Heart left ventricle (tissue), 13 donors: ENCODE data around the gene DMBX1.

Experiments used
- POLR2A ChIP-seq, 2 donors: fragments of 450-650 bp; IDR thresholded peaks; one replicate each; pipeline ENCODE4 v1.6.1; 2017; ENCODE audit warnings: antibody characterized with exemption in 2 of 2, mild to moderate bottlenecking in 2 of 2, moderate library complexity in 2 of 2
- TF ChIP-seq, protein P1 (sequence below), 12 donors: fragments of 200-600 bp; sonication (generic) in 4 of 12; IDR thresholded peaks; one replicate each; pipeline versions ENCODE4 v1.5.0 to v1.8.0; 2018 to 2022; ENCODE audit warnings: antibody characterized with exemption in 12 of 12, mild to moderate bottlenecking in 5 of 12
- donor health status: ischemic (EF 13 %, LVEDD 7.1; RV severe dilation, severe dysfunction).
- donor health status: DM: no; HTN: yes; CAD: no.
- donor health status: DM: no; HTN: no; CAD: no.
- donor health status: ischemic (EF 25% LVEDD 6.9; RV normal size, moderate dysfunction).
- donor health status: ischemic (EF 25% LVEDD 5.7; RV mildly dilated, moderate dysfunction).
- donor health status: ischemic (EF 35%, LVEDD 5.7; RV mildly dilated, moderate dysfunction).
- donor health status: nonischemic (EF 11% LVEDD 7.7; RV severe dilation, severe dysfunction).
- donor health status: DM: yes; HTN: yes; CAD: no.
- donor health status: PGD.
- donor health status: ischemic (EF 29% LVEDD 5.4; RV normal size, mild dysfunction).
- donor health status: nonischemic (EF 23%, LVEDD 6.1; RV moderate dilation, normal function).

DNA sequence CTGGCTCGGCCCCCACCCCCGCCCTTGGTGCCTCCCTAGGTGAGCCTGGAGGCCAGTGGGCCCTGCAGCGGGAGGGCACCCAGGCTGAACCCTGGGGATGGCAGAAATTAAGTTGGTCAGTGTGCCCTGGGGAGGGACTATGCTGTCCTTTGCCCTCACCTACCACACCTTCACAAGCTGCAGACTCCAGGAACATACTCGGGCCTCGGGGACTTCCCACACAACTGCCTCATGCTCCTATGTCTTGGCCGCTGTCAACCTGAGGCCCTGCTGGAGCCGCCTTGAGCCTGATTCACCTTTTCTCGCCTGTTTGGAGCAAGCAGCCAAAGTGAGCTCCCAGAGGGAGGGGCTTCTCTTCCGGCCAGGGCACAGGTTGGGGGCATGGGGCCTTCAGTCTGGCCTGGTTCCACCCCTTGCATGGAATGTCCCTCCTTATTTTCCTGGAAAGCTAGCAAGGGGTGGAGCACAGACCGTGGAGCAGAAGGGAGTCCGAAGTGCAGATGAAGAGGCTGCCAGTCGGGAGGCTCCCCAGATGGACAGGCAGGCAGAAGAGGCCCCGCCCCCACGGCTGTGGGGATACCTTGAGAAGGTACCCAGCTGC, 37.2 kb downstream of the DMBX1 start:
- no peak for TF ChIP-seq POLR2A (IDR thresholded peaks at IDR 0.05)
- TF ChIP-seq, protein P1, sequence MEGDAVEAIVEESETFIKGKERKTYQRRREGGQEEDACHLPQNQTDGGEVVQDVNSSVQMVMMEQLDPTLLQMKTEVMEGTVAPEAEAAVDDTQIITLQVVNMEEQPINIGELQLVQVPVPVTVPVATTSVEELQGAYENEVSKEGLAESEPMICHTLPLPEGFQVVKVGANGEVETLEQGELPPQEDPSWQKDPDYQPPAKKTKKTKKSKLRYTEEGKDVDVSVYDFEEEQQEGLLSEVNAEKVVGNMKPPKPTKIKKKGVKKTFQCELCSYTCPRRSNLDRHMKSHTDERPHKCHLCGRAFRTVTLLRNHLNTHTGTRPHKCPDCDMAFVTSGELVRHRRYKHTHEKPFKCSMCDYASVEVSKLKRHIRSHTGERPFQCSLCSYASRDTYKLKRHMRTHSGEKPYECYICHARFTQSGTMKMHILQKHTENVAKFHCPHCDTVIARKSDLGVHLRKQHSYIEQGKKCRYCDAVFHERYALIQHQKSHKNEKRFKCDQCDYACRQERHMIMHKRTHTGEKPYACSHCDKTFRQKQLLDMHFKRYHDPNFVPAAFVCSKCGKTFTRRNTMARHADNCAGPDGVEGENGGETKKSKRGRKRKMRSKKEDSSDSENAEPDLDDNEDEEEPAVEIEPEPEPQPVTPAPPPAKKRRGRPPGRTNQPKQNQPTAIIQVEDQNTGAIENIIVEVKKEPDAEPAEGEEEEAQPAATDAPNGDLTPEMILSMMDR (IDR thresholded peaks at IDR 0.05), result no peak
